GM12874 (cell line): ENCODE data around the gene DHX57.

ENCODE experiments used
- CTCF ChIP-seq: IDR thresholded peaks from 2 replicates; pipeline ENCODE4 v1.5.1; 2011; ENCODE audit warnings: low read depth, mild to moderate bottlenecking, control low read depth, low read length, moderate library complexity; ENCODE audit not compliant: insufficient read depth

DHX57 gene

GRCh38 chr2:38783586-38783985, 92.1 kb downstream of the DHX57 start:
- no peak for TF ChIP-seq CTCF

- no peak for TF ChIP-seq CTCF
Observed at GRCh38 chr2:38778687-38779082, 97.0 kb downstream of the DHX57 start.

- no peak for TF ChIP-seq CTCF
Observed at GRCh38 chr2:38776531-38776930, 99.2 kb downstream of the DHX57 start.

GRCh38 chr2:38775921-38776225, 99.9 kb downstream of the DHX57 start:
- no peak for TF ChIP-seq CTCF

- TF ChIP-seq CTCF: no peak
Observed at GRCh38 chr2:38775097-38775920, 100.4 kb downstream of the DHX57 start.

- no peak for TF ChIP-seq CTCF
Observed at GRCh38 chr2:38771632-38772031, 104.1 kb downstream of the DHX57 start.

GRCh38 chr2:38765551-38765950, 110.2 kb downstream of the DHX57 start:
- no peak for TF ChIP-seq CTCF
